ENCODE results near the gene EPHA4.

EPHA4 gene

DNA sequence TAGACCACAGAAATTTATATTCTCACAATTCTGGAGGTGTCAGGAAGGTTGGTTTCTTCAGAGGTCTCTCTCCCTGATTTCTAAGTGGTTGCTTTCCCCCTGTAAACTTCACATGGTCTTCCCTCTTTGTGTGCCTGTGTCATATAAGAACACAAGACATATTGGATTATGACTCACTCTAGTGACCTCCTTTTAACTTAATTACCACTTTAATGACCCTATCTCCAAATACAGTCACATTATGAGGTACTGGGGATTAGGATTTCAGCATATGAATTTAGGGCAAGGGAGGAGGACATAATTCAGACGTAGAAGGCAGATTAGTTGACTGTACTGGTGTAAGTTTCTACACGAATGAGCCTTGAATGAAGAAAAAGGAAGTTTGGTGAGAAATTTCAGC lies 38.2 kb upstream of the EPHA4 start:
- DNase-seq (ENCODE audit: low read depth in 2 of 2), result no peak
- TF ChIP-seq, protein P1, sequence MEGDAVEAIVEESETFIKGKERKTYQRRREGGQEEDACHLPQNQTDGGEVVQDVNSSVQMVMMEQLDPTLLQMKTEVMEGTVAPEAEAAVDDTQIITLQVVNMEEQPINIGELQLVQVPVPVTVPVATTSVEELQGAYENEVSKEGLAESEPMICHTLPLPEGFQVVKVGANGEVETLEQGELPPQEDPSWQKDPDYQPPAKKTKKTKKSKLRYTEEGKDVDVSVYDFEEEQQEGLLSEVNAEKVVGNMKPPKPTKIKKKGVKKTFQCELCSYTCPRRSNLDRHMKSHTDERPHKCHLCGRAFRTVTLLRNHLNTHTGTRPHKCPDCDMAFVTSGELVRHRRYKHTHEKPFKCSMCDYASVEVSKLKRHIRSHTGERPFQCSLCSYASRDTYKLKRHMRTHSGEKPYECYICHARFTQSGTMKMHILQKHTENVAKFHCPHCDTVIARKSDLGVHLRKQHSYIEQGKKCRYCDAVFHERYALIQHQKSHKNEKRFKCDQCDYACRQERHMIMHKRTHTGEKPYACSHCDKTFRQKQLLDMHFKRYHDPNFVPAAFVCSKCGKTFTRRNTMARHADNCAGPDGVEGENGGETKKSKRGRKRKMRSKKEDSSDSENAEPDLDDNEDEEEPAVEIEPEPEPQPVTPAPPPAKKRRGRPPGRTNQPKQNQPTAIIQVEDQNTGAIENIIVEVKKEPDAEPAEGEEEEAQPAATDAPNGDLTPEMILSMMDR (IDR thresholded peaks at IDR 0.05; ENCODE audit: low read depth, low read length), result no peak
- no peak overlapping the region for H3K4me3 ChIP-seq (replicated peaks in 1 of 2; ENCODE audit: low read depth in 2 of 2, low read length in 2 of 2)

DNA sequence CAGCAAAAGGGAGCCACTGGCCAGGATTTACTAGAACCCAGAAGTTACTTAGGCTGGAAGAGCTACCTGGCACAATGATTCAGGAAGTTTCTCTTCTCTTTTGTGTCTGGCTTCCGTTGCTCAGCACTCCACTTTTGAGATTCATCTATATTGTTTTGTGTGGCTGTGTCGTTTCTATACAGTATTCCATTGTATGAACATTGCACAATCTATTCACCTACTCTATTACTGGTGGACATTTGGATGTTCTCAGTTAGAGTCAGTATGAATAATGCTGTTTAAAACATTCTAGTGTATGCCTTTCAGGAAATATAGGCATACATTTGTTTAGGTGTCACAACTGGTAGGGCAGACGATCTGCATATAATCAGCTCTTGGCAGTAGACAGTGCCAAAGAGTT lies 36.3 kb upstream of the EPHA4 start:
- DNase-seq (ENCODE audit: low read depth in 2 of 2), result no peak
- TF ChIP-seq, protein P1 (IDR thresholded peaks at IDR 0.05; ENCODE audit: low read depth, low read length), result no peak
- no peak overlapping the region for H3K4me3 ChIP-seq (replicated peaks in 1 of 2; ENCODE audit: low read depth in 2 of 2, low read length in 2 of 2)

DNA sequence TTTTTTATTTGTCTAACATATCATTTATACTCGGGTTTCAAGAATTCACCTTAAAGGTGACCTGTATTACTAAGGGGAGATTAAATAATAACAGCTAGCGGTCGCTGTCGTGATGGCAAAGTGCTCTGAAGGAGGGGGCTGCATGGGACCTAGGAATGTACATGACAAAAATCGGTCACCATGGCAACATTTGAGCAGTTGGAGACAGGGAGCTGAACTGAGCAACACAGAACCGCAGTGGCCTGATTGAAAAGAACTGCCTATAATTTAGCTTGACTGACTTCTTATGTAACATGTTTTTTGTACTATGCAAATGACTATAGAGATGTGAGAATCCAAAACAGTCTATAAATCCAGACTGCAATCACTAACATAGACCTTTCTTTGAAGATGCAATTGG lies 34.3 kb upstream of the EPHA4 start:
- H3K4me3 ChIP-seq (replicated peaks in 1 of 2; ENCODE audit: low read depth in 2 of 2, low read length in 2 of 2), result no peak overlapping the region
- TF ChIP-seq, protein P1 (IDR thresholded peaks at IDR 0.05; ENCODE audit: low read depth, low read length), result no peak
- no peak for DNase-seq (ENCODE audit: low read depth in 2 of 2)

DNA sequence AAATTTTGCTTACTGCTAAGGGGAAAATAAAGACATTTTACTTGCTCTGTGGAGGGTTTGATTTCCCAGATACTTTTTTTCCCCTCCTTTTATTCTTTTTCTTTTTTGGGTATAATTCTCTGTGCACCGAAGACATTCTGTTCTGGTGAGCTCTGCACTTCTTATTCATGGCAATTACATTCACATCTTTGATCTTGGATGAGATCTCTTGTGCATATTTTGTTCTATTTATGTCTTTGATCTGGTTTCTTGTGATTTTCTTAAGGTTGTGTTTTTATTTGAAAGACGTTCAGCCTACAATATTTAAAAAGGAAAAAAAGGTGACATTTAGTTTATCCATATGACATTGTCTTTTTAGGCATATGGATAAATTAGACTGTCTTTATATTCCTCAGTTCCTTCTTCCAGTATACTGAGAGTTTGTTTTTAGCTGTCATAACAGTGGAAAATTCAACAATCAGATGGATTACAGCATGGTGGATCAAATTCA lies 33.7 kb upstream of the EPHA4 start:
- no peak overlapping the region for H3K4me3 ChIP-seq (replicated peaks in 1 of 2; ENCODE audit: low read depth in 2 of 2, low read length in 2 of 2)
- TF ChIP-seq, protein P1 (IDR thresholded peaks at IDR 0.05; ENCODE audit: low read depth, low read length), result no peak
- no peak for DNase-seq (ENCODE audit: low read depth in 2 of 2)

DNA sequence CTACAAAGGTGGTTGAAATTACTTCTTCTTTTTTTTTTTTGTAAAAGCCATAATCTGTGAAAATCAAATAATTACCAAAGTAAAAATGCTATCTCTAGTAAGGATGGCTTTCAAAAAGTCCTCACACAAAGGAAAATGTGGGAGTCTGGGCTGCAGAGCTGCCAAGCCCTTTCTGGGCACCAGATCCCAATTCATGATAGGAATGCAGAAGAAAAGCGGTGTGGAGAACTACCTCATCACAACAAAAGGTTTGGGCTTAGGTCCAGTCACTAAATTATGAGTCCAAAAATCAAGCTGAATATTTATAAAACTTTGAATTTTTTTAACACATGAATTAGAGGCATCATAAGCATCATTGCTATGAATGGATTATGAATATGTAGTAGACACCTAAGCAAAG lies 30.8 kb upstream of the EPHA4 start:
- H3K4me3 ChIP-seq (replicated peaks in 1 of 2; ENCODE audit: low read depth in 2 of 2, low read length in 2 of 2), result no peak overlapping the region
- DNase-seq (ENCODE audit: low read depth in 2 of 2), result no peak
- TF ChIP-seq, protein P1 (IDR thresholded peaks at IDR 0.05; ENCODE audit: low read depth, low read length), result no peak

DNA sequence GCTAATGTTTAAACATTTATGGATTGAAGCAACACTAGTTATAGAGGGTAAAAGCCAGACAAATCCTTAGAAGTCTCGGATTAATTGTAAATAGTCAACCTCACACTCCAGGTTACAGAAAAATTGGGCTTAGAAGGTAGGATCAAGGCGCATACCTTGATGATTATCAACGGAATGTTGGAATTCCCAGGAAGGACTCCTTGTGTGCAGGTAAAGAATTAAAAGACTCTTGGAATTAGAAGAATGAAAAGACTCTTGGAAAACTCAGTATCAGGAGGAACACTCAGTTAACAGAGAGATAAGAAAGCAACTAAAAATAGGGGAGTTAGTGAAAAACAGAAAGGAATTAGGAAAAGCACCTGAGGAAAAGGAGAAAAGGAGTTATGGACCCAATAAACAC lies 29.3 kb upstream of the EPHA4 start:
- TF ChIP-seq, protein P1 (IDR thresholded peaks at IDR 0.05; ENCODE audit: low read depth, low read length), result no peak
- H3K4me3 ChIP-seq (replicated peaks in 1 of 2; ENCODE audit: low read depth in 2 of 2, low read length in 2 of 2), result no peak overlapping the region
- no peak for DNase-seq (ENCODE audit: low read depth in 2 of 2)

DNA sequence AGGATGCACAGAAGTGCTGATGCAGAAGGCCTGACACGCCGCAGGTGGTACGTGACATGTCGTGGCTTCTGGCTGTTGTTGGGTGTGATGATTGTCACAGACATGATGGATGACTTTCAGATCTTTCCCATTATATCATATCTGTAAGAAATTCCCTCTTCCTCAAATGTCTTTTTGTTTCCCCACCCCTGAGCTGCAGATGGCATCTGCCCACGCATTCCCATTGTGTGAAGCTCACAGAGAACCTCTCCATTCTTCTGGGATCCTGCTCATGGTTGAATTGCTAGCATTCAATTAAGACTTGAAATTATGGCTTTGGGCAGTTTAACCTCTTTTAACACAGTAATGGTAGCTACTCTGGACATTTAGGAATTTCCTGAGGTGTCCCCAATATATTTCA lies 28.3 kb upstream of the EPHA4 start:
- DNase-seq (ENCODE audit: low read depth in 2 of 2), result no peak
- TF ChIP-seq, protein P1 (IDR thresholded peaks at IDR 0.05; ENCODE audit: low read depth, low read length), result no peak
- no peak overlapping the region for H3K4me3 ChIP-seq (replicated peaks in 1 of 2; ENCODE audit: low read depth in 2 of 2, low read length in 2 of 2)

Data from cardiac fibroblast (primary cell).